ENCODE results near the gene PDXK.

Gene PDXK

GRCh38 chr21:43801006-43801783 is 82.3 kb downstream of the PDXK start:
- TF ChIP-seq, protein P1, sequence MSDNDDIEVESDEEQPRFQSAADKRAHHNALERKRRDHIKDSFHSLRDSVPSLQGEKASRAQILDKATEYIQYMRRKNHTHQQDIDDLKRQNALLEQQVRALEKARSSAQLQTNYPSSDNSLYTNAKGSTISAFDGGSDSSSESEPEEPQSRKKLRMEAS (IDR thresholded peaks at IDR 0.05), result no peak
- TF ChIP-seq RAD21 (IDR thresholded peaks at IDR 0.05; ENCODE audit: low read depth), result no peak
- no peak for TF ChIP-seq USF1 (IDR thresholded peaks at IDR 0.05)
- no peak for TF ChIP-seq TCF12 (IDR thresholded peaks at IDR 0.05; ENCODE audit: low read depth)
- no peak for TF ChIP-seq FOXM1 (IDR thresholded peaks at IDR 0.05; ENCODE audit: borderline replicate concordance, low read depth)
- no peak for TF ChIP-seq CREB1 (IDR thresholded peaks at IDR 0.05; ENCODE audit: low read depth)
- TF ChIP-seq EGR1 (IDR thresholded peaks at IDR 0.05), result no peak
- TF ChIP-seq NFIC (IDR thresholded peaks at IDR 0.05), result no peak
- no peak for TF ChIP-seq TEAD4 (IDR thresholded peaks at IDR 0.05)
- TF ChIP-seq CEBPB (IDR thresholded peaks at IDR 0.05), result no peak
- no peak for TF ChIP-seq TAF1 (IDR thresholded peaks at IDR 0.05; ENCODE audit: low read depth)
- no peak for TF ChIP-seq EP300 (IDR thresholded peaks at IDR 0.05; ENCODE audit: borderline replicate concordance)
- no peak for TF ChIP-seq YY1 (IDR thresholded peaks at IDR 0.05; ENCODE audit: low read depth)
- no peak for TF ChIP-seq ZBTB7A (IDR thresholded peaks at IDR 0.05; ENCODE audit: low read depth)
- TF ChIP-seq REST (IDR thresholded peaks at IDR 0.05; ENCODE audit: low read depth), result no peak

GRCh38 chr21:43802713-43803313 is 83.9 kb downstream of the PDXK start:
- TF ChIP-seq REST (IDR thresholded peaks at IDR 0.05; ENCODE audit: low read depth), result no peak
- TF ChIP-seq RAD21 (IDR thresholded peaks at IDR 0.05; ENCODE audit: low read depth), result no peak
- TF ChIP-seq, protein P1 (IDR thresholded peaks at IDR 0.05), result no peak
- TF ChIP-seq TEAD4 (IDR thresholded peaks at IDR 0.05), result no peak
- no peak for TF ChIP-seq ZBTB7A (IDR thresholded peaks at IDR 0.05; ENCODE audit: low read depth)
- no peak for TF ChIP-seq CEBPB (IDR thresholded peaks at IDR 0.05)
- no peak for TF ChIP-seq CREB1 (IDR thresholded peaks at IDR 0.05; ENCODE audit: low read depth)
- no peak for TF ChIP-seq FOXM1 (IDR thresholded peaks at IDR 0.05; ENCODE audit: borderline replicate concordance, low read depth)

- TF ChIP-seq USF1 (IDR thresholded peaks at IDR 0.05) (no peak), CREB1 (IDR thresholded peaks at IDR 0.05; ENCODE audit: low read depth) (no peak), EGR1 (IDR thresholded peaks at IDR 0.05) (no peak), RAD21 (IDR thresholded peaks at IDR 0.05; ENCODE audit: low read depth) (no peak), CEBPB (IDR thresholded peaks at IDR 0.05) (no peak), TEAD4 (IDR thresholded peaks at IDR 0.05) (no peak), REST (IDR thresholded peaks at IDR 0.05; ENCODE audit: low read depth) (no peak), EP300 (IDR thresholded peaks at IDR 0.05; ENCODE audit: borderline replicate concordance) (no peak), ZBTB7A (IDR thresholded peaks at IDR 0.05; ENCODE audit: low read depth) (no peak), YY1 (IDR thresholded peaks at IDR 0.05; ENCODE audit: low read depth) (no peak), TAF1 (IDR thresholded peaks at IDR 0.05; ENCODE audit: low read depth) (no peak), TCF12 (IDR thresholded peaks at IDR 0.05; ENCODE audit: low read depth) (no peak), FOXM1 (IDR thresholded peaks at IDR 0.05; ENCODE audit: borderline replicate concordance, low read depth) (no peak)
Observed at GRCh38 chr21:43803558-43804300, 84.8 kb downstream of the PDXK start.

All from Ishikawa (cell line).